Subcutaneous adipose tissue (tissue), 4 donors: ENCODE data around the gene FSCN2. TPM values are rescaled to one million over a fixed set of nuclear protein-coding genes. Genes with fewer than 3 reads are reported as not detected.

Experiments
- CTCF ChIP-seq: fragments of 450-650 bp; IDR thresholded peaks from one replicate; pipeline ENCODE4 v1.5.1; 2016; ENCODE audit warnings: low read depth, mild to moderate bottlenecking, control low read depth, antibody characterized with exemption, moderate library complexity
- total RNA-seq, 4 donors: library from RNA; depleted of rRNA; stranded (reverse); fragments of >200 nt; gene quantifications; one replicate each; pipeline ENCODE4 v1.1.0, GENCODE V29; 2016

FSCN2 gene
- total RNA-seq, 4 donors from 2014 or later = 0.88 to 1.0 TPM; not detected in 2

DNA sequence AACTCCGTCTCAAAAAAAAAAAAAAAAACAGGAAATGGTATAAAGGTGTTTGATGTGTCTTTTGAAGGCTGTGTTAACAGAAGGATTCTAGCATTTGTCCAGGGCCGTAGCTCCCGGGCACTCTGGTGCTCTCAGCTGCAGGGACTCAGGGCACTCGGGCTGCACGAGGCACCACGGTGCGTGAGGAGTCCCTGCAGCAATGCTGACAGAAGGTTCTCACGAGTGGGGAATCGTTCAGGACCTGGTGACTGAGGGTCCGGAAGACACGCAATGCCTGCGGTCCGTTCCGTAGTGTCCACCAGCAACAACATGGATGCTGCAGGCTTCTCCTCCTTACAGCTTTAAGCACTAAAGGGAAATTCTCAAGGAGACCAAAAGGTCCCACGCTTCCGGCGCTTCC, 36.6 kb downstream of the FSCN2 start:
- TF ChIP-seq CTCF = no peak

DNA sequence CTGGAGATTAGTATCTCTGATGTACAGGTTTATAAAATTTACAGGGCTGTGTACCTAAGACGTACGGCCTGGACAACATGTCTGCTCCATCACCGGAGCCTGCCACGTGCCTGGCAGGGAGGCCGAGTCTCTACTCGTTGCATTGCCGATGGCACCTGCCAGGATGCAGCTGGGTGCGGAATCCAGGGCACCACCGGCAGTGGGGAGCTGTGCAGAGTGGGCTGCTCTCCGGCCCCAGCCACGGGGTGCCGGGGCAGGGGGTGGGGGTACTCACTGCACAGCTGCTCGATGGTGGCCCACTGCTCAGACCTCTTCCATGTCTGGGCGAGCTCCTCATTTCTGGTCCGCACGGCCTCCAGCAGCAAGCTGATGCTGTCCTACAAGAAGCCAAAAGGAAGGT, 37.1 kb downstream of the FSCN2 start:
- no peak for TF ChIP-seq CTCF

DNA sequence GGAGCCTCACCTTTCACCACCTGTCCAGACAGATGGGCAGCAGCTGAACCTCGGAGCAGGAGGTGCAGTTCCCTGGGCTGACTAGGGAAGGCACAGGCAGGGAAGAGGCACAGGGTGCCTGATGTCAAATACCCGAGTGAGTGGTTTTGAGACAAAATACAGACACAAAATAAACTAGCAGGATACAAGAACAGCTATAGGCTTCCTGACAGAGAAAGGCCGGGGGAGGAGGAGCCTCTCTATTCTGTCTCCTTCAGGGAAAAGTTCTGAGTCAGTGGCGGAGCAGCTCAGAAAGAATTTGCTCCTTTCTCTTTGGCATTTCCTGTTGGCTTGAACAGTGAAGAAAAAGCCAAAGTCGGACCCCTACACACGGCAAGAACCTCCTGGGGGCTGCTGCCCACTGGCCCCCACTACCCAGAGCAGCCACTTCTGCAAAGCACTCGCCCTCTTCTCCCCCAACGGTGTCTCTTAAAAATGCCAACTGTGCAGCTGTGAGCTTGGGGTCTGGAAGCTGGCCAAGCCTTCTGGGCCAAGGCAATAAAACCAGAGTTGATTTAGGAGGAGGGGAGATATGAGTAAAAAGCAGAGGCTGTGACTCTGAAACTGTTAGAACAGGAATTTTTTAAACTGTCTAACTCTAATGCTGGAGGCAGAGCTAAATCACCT, 38.4 kb downstream of the FSCN2 start:
- no peak for TF ChIP-seq CTCF

DNA sequence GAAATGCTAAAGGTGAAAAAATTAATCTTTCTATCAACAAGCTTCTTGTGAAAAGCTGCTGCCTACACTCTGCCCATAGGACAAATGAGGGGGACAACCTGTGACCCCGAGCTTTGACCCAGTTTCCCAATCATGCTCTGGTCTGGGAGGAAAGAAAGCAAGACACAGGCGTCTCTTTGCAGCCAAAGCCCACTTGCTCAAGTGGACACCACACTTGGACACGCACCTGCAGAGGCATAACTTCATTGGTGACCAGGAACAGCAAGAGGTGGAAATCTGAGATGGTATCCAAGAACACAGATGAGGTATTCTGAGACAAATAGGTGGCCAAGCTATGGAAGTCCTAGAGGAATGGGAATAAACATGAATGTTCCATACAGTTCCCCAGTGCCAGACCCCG, 39.0 kb downstream of the FSCN2 start:
- no peak for TF ChIP-seq CTCF

DNA sequence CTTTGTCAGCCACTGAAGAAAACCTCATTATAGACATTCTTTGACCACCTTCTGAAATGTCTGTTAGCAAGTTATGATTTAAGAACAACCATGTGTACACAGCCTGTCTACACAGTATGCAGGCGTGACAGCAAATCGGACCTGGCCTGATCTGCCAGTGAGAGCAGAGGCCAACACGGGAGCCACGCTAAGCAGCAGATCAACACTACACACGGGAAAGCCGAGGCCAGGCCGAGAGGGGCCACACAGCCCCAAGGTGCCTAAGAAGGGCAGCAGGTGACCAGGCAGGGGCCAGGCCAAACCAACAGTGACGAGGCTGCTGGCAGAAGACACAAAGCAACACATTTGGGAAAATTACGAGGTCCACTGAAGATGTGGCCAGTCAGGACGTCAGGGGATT, 40.2 kb downstream of the FSCN2 start:
- TF ChIP-seq CTCF = no peak

DNA sequence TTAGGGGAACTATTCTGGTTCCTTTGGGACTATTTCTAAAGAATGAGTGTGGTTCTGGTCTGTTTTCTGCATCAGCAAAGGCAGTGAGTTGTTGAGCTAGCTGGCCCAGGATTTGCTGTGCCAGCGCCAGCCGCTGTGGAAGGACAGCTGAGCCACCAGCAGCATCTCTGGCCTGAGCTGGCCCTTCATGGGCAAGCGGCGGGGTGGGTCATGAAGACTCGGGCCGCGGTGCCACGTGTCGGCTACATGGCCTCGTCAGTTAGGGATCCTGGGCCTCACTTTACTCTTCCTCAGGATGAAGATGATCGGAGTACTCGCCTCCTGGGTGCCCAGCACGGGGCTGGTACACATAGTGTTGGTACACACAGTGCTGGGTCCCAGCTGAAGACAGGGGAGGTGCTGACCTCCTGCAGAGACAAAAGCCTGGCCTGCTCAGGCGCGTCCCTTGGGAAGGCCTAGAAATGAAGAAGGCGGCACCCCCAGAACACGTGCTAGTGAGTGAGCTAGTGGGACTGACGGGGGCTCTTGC, 41.9 kb downstream of the FSCN2 start:
- no peak for TF ChIP-seq CTCF

DNA sequence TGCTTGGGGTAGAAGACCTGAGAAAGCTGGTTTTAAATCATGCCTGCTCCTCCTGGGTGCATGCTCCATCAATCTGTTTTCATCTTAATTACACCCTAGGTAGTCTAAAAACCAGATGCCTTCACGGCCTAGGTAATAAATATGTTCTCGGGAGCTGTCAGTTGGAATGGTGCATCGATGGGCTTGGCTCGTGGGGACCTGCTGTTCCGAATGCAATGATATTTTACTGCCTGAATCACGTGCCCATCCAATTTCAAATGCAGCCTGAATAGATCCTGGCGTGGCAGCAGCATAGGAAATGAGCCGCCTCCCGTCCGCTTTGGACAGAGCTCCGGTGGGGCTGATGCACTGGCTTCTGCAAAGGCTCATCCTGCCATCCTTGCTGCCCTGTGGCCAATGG, 42.8 kb downstream of the FSCN2 start:
- no peak for TF ChIP-seq CTCF
